G401 (cell line): ENCODE results near the gene NPBWR2. TPM values are rescaled to one million over a fixed set of nuclear protein-coding genes. Genes with fewer than 3 reads are reported as not detected.

Experiments
- DNase-seq: peaks from one replicate; pipeline ENCODE4 v3.0.0-alpha.2; 2015; ENCODE audit warnings: low spot score
- in situ Hi-C: cut with HindIII; loops from 2 replicates; pipeline ENCODE4 v1.10.0; 2016; ENCODE audit warnings: low sequenced_read_pairs, mixed read lengths
- total RNA-seq: library from RNA; depleted of rRNA; stranded (reverse); fragments of >200 nt; shearing (Covaris generic); gene quantifications from 2 replicates; pipeline ENCODE4 v1.2.3, GENCODE V29; 2014

NPBWR2 gene
- total RNA-seq, 1 experiment from 2014 or later = not detected

DNA sequence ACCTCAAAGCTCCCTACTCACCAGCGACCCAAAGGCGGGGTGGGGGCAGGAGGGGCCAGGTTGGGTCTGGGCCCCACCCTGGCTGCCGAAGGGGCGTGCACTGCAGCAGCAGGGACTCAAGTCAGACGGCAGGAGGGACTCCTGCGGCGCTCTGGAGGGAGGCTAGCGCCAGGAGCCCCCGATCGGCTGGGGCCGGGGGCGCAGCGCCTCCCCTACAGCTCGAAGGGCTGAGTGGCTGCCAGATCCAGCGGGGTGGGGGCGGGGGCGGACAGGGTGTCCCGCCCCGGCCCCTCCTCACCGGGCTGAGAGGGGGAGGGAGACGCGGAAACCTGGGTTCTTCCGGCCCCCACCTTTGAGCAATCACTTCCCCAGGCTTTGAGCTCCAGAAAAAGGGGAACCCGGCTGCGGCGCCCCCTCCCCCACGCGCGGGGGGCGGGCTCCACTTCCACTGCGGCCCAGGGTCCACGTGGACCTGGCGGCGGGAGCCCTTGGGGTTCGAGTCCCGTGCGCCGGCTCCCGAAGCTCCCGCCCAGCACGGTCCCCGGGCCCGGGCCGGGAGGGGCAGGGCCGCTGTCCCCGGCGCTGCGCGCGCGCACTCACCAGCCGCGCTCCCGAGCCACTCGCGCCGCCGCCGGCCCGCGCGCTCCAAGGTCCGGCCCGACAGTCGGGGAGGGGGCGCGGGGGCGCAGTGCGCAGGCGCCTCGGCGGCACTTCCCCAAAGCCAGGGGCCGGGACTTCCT lies 27.9 kb downstream of the NPBWR2 start, which contains the start of gene RGS19:
Gene RGS19 (minus strand): TSS at position 246 of the 740 bp plus-strand sequence. CDS start 2,632 bp downstream, outside the sequence.
- DNase-seq = no peak

DNA sequence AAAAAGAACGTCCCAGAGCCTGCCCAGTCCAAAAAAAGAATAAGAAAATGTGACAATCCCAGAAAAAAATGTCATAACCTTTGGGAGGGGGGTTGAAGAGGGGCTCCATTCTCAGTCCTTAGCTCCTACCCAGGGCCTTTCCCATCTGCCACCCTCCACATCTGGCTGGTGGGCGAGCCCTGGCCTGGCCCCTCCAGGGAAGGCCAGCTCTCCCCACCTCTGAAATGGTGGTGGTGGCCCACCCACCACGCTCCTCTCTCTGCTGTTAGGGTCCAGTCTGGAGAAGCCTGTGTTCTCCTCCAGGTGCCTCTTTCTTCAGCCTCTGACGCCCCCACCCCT lies 28.5 kb downstream of the NPBWR2 start:
- in situ Hi-C loops = no loop called here
- no peak for DNase-seq

More for the DNA sequence above, 27.9 kb downstream of the NPBWR2 start, which contains the start of gene RGS19:
- in situ Hi-C loops = no loop called here

DNA sequence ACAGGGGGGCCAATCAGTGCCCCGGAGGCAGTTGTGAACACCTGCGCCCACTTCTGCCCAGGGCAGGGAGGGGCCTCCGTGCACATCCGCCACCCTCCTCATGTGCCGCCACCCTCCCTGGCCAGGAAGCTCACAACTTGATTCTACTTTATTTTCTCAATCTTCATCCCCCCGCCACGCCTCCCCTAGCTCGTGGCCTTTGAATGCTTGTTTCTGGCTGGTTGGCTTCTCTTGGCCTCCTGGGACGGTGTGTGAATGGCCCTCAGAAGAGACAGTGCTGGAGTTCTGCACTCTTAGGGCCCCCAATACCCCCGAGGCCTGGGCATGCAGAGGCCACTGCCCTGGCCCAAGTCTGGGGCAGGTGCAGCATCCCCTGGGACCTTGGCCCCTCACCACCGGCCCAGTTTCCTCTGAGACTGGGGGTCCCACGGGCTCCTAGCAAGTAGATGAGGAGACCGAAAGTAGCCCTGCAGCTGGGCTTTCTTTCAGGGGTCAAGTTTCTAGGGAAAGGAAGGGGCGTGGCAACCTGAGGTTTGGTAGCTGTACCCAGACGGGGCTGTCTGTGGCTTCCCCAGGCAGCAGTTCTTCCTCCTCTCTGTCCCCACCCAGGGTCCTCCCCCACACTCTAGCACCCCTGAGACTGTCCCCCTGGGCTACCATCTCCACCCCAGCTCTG lies 29.4 kb downstream of the NPBWR2 start:
- DNase-seq = no peak
- in situ Hi-C loops = no loop called here

DNA sequence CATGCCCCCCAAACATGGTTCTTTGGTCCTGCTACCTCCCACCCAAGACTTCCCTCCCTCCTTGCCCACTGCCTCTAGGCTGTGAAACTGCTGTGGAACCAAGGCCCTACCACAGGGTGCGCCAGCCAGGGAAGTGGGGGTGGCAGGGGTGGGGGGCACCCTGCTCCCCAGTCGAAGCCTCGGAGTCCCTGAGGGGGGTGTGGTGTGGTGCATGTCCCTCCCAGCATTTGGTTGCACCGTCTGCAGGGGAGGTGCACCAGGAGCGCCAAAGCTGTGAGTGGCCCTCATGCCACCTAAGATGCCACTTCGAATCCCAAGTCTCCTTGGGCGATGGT lies 29.9 kb downstream of the NPBWR2 start:
- in situ Hi-C loops = no loop called here
- DNase-seq = no peak

DNA sequence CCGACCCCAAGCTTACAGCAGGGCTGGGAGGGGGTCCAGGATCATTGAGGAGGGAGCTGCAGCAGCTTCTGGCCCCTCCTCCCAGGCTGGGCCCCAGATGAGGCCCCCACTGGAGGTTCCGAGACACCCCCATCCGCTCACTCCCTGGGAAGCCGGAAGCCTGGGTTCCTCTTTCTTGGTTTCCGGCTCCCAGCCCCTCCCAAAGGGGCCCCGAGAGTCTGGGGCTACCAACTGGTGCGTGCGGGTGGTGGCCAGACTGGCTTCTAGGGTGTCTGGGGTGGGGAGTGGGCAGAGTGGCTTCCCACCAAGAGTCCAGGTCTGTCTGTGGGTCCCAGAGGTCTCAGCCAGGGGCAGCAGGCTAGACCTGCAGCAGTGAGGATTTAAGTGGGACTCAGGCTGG lies 30.3 kb downstream of the NPBWR2 start:
- DNase-seq = no peak
- in situ Hi-C loops = no loop called here

DNA sequence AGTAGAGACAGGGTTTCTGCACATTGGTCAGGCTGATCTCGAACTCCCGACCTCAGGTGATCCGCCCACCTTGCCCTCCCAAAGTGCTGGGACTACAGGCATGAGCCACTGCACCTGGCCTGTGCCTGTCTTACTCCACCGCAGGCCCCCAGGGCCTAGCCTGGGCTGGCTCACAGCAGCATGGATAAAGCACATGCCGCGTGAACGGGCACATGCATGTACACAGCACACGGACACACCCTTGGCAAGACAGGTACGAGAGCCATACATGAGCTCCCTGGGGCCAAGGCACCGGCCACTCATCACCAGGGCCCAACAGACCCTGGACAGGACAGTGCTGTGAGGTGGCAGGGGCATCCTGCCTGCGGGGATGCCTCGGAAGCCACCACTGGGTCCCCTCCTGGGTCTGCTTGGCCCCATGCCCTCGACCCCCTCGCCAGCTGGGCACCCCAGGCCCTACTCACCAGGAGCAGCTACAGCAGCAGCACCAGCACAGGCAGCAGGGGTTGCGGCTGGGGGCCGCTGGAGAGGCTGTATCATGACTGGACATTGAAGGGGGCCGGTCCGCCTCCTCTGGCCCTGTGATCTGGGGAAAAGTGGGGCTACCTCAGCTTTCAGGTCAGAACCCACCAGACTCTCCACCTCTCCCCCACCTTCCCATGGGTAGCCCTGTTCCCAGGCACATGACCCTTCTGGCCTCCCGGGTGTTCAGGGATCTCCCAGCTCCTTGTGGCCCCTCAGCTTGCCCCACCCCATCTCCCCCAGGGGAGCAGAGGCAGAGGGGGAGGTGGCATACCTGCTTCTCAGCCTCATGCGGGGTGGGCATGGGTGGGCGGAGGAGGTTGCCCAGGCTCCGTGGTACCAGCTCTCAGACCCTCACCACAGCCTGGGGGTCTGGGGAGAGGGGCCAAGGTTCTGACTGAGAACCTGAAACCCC lies 31.0 kb downstream of the NPBWR2 start:
- in situ Hi-C loops = no loop called here
- DNase-seq = no peak

DNA sequence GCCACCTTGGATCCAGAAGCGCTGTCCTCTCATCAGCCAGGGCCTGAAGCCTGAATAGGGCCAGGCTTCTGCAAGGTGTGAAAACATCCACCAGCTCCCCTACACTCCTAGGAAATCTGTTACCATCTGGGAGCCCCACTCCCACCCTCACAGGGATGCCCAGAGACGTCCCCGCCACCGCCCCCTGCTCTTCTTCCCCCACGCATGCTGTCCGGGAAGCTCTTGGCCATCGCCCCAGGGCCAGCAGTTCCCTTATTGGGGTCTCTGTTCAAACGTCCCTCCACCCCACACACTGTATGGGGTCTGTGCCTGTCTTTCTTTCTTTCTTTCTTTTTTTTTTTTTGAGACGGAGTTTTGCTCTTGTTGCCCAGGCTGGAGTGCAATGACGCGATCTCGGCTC lies 31.8 kb downstream of the NPBWR2 start:
- no peak for DNase-seq

DNA sequence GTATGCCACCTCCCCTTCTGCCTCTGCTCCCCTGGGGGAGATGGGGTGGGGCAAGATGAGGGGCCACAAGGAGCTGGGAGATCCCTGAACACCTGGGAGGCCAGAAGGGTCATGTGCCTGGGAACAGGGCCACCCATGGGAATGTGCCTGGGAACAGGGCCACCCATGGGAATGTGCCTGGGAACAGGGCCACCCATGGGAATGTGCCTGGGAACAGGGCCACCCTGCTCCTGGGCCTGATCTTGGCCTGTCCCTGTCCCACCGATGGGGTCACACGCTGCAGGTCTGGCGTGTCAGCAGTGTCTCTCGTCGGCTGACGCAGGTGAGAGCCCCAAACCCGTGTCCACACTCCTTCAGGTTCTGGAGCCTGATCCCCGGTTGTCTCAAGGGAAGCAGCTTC lies 32.4 kb downstream of the NPBWR2 start:
- DNase-seq = no peak
- in situ Hi-C loops = no loop called here

More for the DNA sequence above, 31.8 kb downstream of the NPBWR2 start:
- in situ Hi-C loops = no loop called here

DNA sequence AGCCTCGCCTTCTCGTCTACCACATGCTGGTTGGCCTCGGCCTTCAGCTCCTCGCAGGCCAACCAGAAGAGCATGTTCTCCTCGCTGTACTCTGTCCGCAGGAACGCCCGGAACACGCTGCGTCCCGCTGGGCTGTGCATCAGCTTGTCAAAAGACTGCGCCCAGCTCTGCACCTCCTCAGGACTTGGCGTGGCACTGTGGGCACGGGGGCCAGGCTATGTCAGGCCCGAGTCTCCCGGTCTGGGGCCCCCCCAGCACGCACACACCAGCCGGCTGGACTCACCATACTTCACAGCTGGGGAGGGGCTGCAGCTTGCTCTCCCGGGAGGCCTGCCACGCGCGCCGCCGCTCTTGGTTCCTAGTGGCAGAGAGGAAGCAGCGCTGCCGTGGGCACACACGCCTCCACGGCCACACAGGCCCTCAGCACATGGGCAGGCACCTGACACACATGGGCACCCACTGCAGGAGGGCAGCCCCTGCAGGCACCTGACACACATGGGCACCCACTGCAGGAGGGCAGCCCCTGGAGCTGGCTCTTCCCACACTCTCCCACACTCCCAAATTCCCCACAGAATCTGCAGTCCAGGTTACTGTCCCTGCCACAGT lies 33.1 kb downstream of the NPBWR2 start:
- in situ Hi-C loops = no loop called here
- DNase-seq = no peak

DNA sequence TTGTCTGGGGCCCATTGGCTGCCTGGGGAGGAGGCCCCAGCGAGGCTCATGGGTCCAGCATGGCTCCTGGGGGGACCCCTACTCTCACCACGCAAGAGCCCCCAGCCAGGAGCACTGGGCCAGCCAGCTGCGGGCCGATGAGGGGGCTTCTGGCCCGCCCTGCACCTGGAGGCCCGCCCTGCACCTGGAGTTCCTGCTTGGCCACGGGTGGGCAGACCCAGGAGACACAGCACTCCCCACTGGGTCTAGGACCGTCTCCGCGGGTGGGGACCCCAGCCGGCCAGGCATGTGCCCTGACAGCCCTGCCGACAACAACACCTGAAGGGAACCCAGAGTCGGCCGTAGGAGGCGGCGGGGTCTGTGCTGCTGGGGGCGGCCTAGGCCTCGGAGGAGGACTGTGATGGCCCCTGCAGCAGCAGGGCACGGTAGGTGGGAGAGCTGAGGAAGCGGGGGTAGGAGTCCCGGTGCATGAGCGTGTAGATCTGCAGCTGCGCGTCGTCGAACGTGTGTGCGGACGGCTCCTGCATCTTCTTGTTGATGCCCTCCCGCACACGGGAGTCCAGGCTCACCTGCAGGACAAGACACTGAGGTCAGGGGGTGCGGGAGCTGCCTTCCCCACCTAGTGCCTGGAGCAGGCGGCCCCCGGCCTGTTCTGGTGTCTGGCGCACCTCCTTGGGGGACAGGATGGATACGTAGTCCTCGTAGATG lies 33.7 kb downstream of the NPBWR2 start:
- no peak for DNase-seq
- in situ Hi-C loops = no loop called here

DNA sequence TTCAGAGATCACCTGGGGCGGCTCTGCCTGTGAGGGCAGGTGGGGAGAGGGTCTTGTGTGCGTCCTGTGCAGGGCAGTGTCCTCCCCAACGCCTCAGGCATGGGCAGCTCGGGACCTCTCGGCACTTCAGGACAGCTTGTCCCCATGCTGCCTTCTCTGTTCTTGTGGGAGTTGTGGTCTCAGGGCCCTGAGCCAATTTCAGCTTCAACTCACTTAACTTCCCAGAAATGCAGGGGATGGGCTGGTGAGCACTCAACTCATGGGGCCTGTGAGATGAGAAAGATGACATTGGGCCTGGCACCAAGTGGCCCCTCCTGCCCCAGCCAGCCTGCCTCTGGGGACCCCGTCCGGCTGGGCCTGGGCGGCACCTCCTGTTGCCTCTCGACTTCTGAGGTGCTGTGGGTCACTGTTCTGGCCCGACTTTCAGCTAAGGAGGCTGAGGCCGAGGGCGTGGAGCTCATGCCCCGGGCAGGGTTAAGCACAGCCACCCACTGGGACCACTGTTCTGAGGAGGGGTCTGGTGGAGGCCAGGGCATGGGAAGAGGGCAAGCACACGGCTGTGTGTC lies 34.8 kb downstream of the NPBWR2 start:
- in situ Hi-C loops = no loop called here

DNA sequence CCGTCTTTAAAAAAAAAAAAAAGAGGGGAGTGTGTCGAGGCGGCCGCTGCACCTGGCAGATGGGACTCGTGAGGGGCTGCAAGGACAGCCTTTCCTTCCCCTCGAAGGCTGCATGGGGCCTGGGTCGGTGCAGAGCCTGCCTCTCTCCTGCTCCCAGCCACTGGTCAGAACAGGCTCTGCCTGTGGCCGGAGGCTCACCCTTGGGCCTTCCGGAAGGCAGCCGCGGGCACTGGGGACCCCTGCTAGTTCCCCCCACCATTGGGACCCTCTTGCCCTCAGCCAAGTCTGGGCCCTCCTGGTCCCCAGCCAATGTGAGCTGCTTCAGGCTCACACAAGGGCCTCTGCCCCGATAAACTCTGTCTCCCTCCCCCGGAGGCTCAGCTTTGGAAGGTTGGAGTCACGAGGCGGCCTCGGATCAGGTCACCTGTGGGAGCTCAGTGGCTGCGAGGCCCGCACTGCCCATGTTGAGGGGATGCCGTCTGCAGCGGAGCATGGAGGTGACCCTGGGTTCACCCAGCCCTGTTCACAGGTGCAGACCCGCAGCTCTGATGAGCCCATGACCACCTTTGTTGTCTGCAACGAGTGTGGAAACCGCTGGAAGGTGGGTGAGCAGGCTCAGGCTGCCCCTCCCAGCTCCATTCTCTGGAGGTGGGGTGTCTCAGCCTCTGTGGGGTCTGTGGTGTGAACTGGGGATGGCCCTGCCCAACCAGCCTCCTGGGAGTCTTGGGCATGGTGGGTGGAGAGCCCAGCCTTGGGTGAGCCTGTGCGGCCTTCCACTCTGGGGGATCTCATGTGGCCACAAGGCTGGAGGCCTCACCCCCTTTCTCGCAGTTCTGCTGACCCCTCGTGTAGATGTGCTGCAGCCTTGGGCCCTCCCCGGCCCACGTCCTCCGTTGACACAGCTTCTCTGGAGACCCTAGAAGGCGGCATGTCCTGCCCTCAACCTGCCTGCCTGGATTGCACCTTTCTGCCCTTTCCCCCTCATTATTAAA lies 35.7 kb downstream of the NPBWR2 start:
- in situ Hi-C loops = no loop called here
- DNase-seq = no peak

More for the DNA sequence above, 34.8 kb downstream of the NPBWR2 start:
- DNase-seq = no peak

DNA sequence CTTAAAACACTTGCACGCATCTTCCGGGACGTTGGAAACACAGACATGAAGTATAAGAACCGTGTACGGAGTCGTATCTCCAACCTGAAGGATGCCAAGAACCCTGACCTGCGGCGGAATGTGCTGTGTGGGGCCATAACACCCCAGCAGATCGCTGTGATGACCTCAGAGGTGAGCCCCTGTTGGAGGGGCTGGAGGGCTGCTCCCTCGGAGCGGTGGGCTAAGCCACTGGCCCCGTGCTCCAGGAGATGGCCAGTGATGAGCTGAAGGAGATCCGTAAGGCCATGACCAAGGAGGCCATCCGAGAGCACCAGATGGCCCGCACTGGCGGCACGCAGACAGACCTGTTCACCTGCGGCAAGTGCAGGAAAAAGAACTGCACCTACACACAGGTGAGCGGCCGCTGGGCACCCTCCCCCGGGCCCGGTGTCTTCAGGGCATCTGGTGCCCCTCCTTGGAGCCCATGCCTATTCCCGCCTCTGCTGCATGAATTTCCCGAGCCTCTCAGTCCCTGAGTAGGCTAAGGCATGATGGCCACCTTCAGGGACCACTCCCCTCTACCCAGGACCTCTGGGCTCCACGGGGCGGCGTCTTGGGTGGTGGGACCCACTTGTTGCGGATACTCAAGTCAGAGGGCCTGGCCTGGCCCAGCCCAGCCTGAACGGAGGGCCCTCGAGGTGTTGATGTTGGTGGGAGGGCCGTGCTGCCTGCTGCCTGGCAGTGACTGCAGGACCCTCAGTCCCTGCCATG lies 36.9 kb downstream of the NPBWR2 start:
- no peak for DNase-seq
- in situ Hi-C loops = no loop called here

DNA sequence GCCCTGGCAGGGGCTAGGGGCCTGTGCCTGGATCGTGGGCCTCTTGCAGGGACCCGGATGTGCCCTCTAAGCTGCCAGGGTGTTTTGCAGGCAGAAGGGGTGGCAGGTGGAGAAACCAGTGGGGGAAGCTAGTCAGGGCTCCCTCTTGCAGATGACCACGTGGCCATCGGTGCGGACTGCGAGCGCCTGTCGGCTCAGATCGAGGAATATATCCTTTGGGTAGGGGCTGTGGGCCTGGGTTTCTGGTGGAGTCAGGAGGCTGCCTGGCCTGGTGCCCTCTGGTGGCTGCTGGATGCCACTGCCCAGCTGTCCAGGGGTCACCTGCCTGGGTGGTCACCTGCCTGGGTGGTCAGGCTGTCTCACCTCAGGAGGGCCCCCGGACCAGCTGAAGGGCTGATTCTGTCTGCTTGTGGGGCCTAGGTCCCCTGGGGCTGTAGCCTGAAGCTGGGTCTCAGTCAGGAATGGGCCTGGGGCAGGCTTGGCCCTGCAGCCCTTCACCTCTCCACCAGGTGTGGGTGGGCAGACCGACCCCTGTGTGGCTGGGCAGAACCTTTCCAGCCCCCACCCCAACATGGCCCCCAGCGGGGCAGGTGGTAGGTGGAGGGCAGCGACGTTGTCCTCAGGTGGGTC lies 37.6 kb downstream of the NPBWR2 start:
- DNase-seq = no peak
- in situ Hi-C loops = no loop called here

DNA sequence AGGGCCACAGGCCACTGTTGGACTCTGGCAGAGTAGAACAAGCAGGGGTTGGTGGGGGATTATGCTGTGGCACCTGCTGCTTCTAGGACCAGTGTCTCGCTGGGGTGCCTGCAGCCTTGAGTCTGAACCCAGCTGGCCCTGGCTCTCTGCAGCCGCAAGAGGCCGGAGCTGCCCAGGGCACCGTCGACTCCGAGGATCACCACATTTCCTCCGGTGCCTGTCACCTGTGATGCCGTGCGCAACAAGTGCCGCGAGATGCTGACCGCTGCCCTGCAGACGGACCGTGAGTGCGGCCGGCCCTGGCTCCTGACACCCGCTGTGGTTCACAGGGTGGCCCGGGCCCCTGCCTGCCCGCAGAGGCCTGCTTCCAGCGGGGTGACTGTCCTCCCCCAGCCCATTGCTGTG lies 38.2 kb downstream of the NPBWR2 start:
- no peak for DNase-seq
- in situ Hi-C loops = no loop called here
